HG03354 (cell line): Measurements from ENCODE around the gene ANGEL1.

Experiments used
- ATAC-seq: cut with Tn5 transposase; IDR thresholded peaks from one replicate; pipeline ENCODE4 v1.9.1; 2021; ENCODE audit warnings: mild to moderate bottlenecking; ENCODE audit not compliant: unreplicated experiment, poor library complexity, severe bottlenecking

The ANGEL1 gene

GRCh38 chr14:76769636-76770292, 42.9 kb downstream of the ANGEL1 start:
- no peak for ATAC-seq

GRCh38 chr14:76768671-76769500, 43.8 kb downstream of the ANGEL1 start:
- ATAC-seq = no peak

- ATAC-seq = peak; percentile 83
These were observed 44.7 kb downstream of the ANGEL1 start for GRCh38 chr14:76767681-76768656.

- ATAC-seq = no peak
These were observed 47.2 kb downstream of the ANGEL1 start for GRCh38 chr14:76765461-76765931.

- ATAC-seq = no peak
These were observed 49.3 kb downstream of the ANGEL1 start for GRCh38 chr14:76763096-76764041.

GRCh38 chr14:76762411-76763095, 50.1 kb downstream of the ANGEL1 start:
- no peak for ATAC-seq

- ATAC-seq = peak; percentile 28
These were observed 50.7 kb downstream of the ANGEL1 start for GRCh38 chr14:76761960-76762410.

GRCh38 chr14:76761136-76761959, 51.3 kb downstream of the ANGEL1 start, which contains the start of gene VASH1:
Gene VASH1 (plus strand): TSS chr14:76761468. CDS start chr14:76762822, 1,354 bp downstream.
- peak; percentile 83 for ATAC-seq

GRCh38 chr14:76760331-76761135, 52.1 kb downstream of the ANGEL1 start:
- ATAC-seq = no peak

- no peak for ATAC-seq
These were observed 53.1 kb downstream of the ANGEL1 start for GRCh38 chr14:76759589-76759988.

GRCh38 chr14:76756371-76756750, 56.3 kb downstream of the ANGEL1 start:
- ATAC-seq = no peak

- ATAC-seq = no peak
These were observed 56.9 kb downstream of the ANGEL1 start for GRCh38 chr14:76755610-76756370.

- ATAC-seq = no peak
These were observed 58.1 kb downstream of the ANGEL1 start for GRCh38 chr14:76754586-76754985.

- ATAC-seq = no peak
These were observed 59.0 kb downstream of the ANGEL1 start for GRCh38 chr14:76753541-76754198.

- no peak for ATAC-seq
These were observed 59.9 kb downstream of the ANGEL1 start for GRCh38 chr14:76752744-76753143.
